ENCODE measurements around the gene ARL8A. TPM values are rescaled to one million over a fixed set of nuclear protein-coding genes. Genes with fewer than 3 reads are reported as not detected.

Gene ARL8A
- total RNA-seq, 1 donor from 2014 or later = 51.9 TPM

DNA sequence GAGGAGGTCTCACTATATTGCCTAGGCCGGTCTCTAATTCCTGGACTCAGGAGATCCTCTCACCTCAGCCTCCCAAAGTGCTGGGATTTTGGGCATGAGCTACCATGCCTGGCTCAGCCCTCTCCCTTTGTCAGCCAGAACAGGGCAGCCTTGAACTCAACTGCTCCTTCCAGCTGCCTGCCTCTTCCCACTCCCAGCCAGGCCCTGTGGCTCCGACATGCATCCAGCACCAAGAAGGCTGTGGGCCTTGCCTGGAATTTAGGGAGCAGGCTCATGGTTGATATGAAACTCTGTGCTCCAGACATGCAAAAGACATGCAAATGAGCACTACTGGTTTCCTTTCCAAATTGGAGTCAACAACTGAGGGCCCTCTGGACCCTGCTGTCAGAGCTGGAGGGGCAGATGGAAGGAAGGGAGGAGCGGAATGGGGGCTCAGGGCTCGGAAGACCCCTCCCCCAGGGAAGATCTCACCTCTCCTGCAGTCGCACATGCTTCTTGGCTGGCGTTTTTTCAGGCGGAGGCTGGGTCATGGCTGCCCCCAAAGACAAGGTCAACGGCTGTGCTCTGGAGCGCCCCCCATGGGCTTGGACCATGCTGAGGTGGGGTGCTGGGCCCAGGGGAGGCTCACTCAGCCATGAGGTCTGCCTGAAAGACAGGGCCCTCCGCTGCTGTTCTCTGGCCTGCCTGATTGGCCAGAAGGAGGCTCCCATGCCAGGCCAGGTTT, 14.4 kb upstream of the ARL8A start:
- peaks cover 62% of the 10 kb centered on the region for H3K36me3 Mint-ChIP-seq (ENCODE audit: low read depth)

GRCh38 chr1:202157945-202158344, 13.4 kb upstream of the ARL8A start:
- Mint-ChIP-seq H3K4me1 (peaks cover 66% of the 10 kb centered on the region), H3K27me3 (no peaks in the 10 kb centered on the region), H3K4me3 (peak overlapping the region; percentile 99), H3K36me3 (ENCODE audit: low read depth) (peaks cover 71% of the 10 kb centered on the region), H3K27ac (peak overlapping the region; percentile 76), H3K9me3 (no peaks in the 10 kb centered on the region)
- no peak for DNase-seq
- intact Hi-C loops (cut with micrococcal nuclease) = no loop called here

More for the DNA sequence above, 14.4 kb upstream of the ARL8A start:
- H3K27me3 Mint-ChIP-seq = no peaks in the 10 kb centered on the region
- no peaks in the 10 kb centered on the region for H3K9me3 Mint-ChIP-seq
- peaks cover 69% of the 10 kb centered on the region for H3K4me1 Mint-ChIP-seq
- intact Hi-C loops (cut with micrococcal nuclease) = no loop called here
- peak overlapping the region; percentile 97 for H3K27ac Mint-ChIP-seq
- peak overlapping the region; percentile 99 for H3K4me3 Mint-ChIP-seq
- DNase-seq = peak; percentile 76

DNA sequence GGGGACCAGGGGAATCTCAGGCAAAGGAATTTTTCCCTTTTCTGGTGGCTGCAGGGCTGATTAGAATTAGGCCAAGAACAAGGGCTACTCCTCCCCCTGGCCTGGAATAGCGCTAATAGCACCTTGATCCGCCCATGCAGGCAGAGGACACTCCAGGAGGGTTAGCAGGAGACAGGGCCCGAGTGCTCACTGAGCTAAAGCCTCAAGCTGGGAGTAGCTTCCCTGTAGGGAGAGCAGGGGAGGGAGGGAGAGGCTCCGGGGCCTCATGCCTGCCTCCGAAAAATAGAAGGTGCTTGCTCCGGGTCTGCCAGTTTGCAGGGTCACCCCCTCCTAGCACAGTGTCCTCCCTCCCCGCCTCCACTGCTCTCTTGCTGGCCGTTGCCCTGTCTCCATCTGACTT, 12.1 kb upstream of the ARL8A start:
- intact Hi-C loops (cut with micrococcal nuclease) = no loop called here
- Mint-ChIP-seq H3K4me3 (peak overlapping the region; percentile 99), H3K9me3 (no peaks in the 10 kb centered on the region), H3K36me3 (ENCODE audit: low read depth) (peaks cover 82% of the 10 kb centered on the region), H3K27ac (peak overlapping the region; percentile 54), H3K4me1 (peaks cover 57% of the 10 kb centered on the region), H3K27me3 (no peaks in the 10 kb centered on the region)
- no peak for DNase-seq

DNA sequence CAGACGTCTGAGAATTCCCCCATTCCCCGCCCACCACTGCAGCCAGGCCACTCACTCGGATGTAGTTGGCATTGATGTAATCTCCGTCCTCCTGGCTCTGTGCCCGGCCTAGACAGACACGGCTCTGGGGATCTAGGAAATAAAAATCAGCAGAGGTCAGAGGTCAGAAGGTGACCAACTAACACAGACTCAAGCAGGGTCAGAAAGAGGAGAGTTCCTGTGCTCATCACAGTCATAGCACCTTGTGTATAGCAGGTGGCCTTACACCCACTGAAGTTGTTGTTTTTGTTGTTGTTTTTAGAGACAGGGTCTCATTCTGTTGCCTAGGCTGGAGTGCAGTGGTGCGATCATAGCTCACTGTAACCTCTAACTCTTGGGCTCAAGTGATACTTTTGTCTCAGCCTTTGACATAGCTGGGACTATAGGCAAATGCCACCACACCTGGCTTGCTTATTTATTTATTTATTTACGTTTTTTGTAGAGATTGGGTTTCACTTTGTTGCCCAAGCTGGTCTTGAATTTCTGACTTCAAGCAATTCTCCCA, 11.0 kb upstream of the ARL8A start:
- DNase-seq = no peak
- Mint-ChIP-seq H3K36me3 (ENCODE audit: low read depth) (peaks cover 89% of the 10 kb centered on the region), H3K4me1 (peaks cover 53% of the 10 kb centered on the region), H3K27ac (peak overlapping the region; percentile 48), H3K27me3 (no peaks in the 10 kb centered on the region), H3K9me3 (no peaks in the 10 kb centered on the region), H3K4me3 (peak overlapping the region; percentile 63)
- intact Hi-C loops (cut with micrococcal nuclease) = no loop called here

DNA sequence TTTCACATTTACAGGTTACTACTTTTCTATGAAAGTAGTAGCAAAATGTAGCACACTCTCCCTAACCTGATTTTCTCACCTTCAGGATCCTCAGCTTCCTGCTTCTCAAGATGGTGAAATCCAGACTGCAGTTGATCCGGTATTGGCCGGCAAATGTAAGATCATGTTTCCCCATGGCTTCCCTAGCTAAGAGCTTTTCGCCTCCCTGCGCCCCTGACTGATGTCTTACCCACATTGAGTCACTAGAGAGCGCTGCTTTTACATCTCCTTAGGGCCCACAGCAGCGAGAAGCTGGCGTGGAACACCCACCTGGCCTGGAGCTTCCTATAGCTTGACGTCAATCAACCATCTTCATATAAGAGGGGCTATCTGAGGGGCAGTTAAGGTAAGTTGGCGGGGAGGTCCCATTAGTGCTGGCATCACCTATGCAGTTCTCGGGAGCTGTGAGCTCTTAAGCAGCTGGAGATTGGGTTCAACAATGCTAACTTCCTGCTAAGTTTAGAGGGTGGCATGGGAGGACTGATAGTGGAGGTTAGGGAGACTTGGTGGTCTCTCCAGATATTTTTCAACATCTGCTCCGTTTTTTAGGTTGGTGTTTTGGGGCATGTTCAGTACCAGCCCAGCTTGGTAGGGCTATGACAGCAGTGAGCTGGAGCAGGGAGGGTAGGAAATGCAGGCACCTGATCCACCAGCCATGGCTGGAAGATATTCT, 10.4 kb upstream of the ARL8A start:
- Mint-ChIP-seq H3K36me3 (ENCODE audit: low read depth) (peaks cover 90% of the 10 kb centered on the region), H3K27ac (peak overlapping the region; percentile 74), H3K4me1 (peaks cover 52% of the 10 kb centered on the region), H3K27me3 (no peaks in the 10 kb centered on the region), H3K9me3 (no peaks in the 10 kb centered on the region), H3K4me3 (peak overlapping the region; percentile 63)
- intact Hi-C loops (cut with micrococcal nuclease) = no loop called here
- peak; percentile 86 for DNase-seq

- Mint-ChIP-seq H3K9me3 (no peaks in the 10 kb centered on the region), H3K4me1 (peaks cover 48% of the 10 kb centered on the region), H3K27ac (peak overlapping the region; percentile 74), H3K4me3 (peak overlapping the region; percentile 63), H3K36me3 (ENCODE audit: low read depth) (peaks cover 88% of the 10 kb centered on the region), H3K27me3 (no peaks in the 10 kb centered on the region)
- no peak for DNase-seq
- intact Hi-C loops (cut with micrococcal nuclease) = no loop called here
Observed at GRCh38 chr1:202154148-202154765, 9.7 kb upstream of the ARL8A start.

- Mint-ChIP-seq H3K27ac (peak overlapping the region; percentile 80), H3K36me3 (ENCODE audit: low read depth) (peaks cover 88% of the 10 kb centered on the region), H3K27me3 (no peaks in the 10 kb centered on the region), H3K9me3 (no peaks in the 10 kb centered on the region), H3K4me1 (peaks cover 46% of the 10 kb centered on the region), H3K4me3 (no peak overlapping the region)
- no peak for DNase-seq
- intact Hi-C loops (cut with micrococcal nuclease) = no loop called here
Observed at GRCh38 chr1:202153284-202153683, 8.7 kb upstream of the ARL8A start.

DNA sequence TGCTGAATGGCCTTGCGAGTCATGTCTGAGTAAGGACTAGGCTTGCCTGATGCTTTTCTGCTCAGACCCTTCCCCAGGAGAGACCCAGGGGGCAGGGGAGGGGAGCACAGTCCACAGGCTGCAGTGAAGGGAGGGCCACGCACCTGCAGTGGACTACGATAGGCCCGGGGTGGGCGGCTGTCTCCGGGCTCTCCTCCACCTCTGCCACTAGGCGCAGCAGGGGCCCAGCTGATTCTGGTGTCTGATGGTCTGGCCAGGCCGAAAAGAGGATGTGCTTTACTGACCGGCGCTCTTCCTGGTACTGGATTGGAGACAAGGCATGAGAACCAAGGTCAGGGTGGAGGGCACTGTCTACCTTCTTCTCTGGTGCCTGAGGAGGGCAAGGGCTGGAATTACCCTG, 7.9 kb upstream of the ARL8A start:
- no peak overlapping the region for H3K27ac Mint-ChIP-seq
- no peaks in the 10 kb centered on the region for H3K27me3 Mint-ChIP-seq
- no peaks in the 10 kb centered on the region for H3K9me3 Mint-ChIP-seq
- peaks cover 86% of the 10 kb centered on the region for H3K36me3 Mint-ChIP-seq (ENCODE audit: low read depth)
- no peak for DNase-seq
- no peak overlapping the region for H3K4me3 Mint-ChIP-seq
- intact Hi-C loops (cut with micrococcal nuclease) = no loop called here
- peaks cover 37% of the 10 kb centered on the region for H3K4me1 Mint-ChIP-seq

DNA sequence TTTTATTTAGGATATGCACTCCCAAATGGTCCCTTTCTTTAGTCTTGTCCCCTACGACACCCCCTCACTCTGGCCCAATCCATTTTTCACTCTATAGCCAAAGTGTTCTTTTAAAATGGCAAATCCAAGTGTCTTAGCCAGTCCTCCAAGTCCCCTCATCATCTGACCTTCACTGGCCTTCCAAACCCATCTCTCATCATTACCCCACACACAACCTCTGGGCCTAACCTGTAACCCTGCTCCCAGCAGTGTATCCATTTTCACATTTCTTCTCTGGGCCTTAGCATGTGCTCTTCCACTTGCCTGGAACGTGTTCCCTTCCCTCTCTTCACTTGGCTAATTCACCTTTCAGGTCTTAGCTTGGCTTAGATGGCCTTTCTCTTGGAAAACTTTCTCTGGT, 6.5 kb upstream of the ARL8A start:
- Mint-ChIP-seq H3K27me3 (no peaks in the 10 kb centered on the region), H3K36me3 (ENCODE audit: low read depth) (peaks cover 78% of the 10 kb centered on the region), H3K27ac (peak overlapping the region; percentile 48), H3K9me3 (no peaks in the 10 kb centered on the region), H3K4me1 (peaks cover 35% of the 10 kb centered on the region), H3K4me3 (no peak overlapping the region)
- DNase-seq = no peak
- intact Hi-C loops (cut with micrococcal nuclease) = no loop called here

- Mint-ChIP-seq H3K27ac (peak overlapping the region; percentile 48), H3K9me3 (no peaks in the 10 kb centered on the region), H3K4me1 (peaks cover 33% of the 10 kb centered on the region), H3K4me3 (no peak overlapping the region), H3K36me3 (ENCODE audit: low read depth) (peaks cover 73% of the 10 kb centered on the region), H3K27me3 (no peaks in the 10 kb centered on the region)
- intact Hi-C loops (cut with micrococcal nuclease) = no loop called here
- DNase-seq = no peak
Observed at GRCh38 chr1:202150602-202151001, 6.1 kb upstream of the ARL8A start.

DNA sequence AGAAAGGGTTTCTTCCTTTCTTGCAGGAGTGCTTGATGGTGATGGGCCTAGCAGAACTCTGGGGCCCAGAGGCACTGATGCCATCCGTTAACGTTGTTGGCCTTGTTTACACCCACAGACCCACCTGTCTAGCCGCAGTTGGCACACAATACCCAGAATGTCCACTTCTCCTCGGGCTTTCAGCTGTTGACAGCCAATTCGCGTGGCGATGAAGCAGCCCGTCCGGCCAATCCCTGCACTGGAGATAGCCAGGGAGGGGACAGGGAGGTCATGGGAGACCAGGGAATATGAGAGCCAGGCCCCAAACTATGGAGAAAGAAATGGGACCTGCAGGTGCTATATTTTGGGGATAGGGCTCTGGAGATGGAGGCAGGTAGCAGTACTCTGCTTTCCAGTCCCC, 5.7 kb upstream of the ARL8A start:
- H3K27me3 Mint-ChIP-seq = no peaks in the 10 kb centered on the region
- peaks cover 32% of the 10 kb centered on the region for H3K4me1 Mint-ChIP-seq
- no peak overlapping the region for H3K27ac Mint-ChIP-seq
- no peaks in the 10 kb centered on the region for H3K9me3 Mint-ChIP-seq
- H3K36me3 Mint-ChIP-seq (ENCODE audit: low read depth) = peaks cover 69% of the 10 kb centered on the region
- no peak for DNase-seq
- H3K4me3 Mint-ChIP-seq = no peak overlapping the region
- intact Hi-C loops (cut with micrococcal nuclease) = no loop called here

- Mint-ChIP-seq H3K9me3 (no peaks in the 10 kb centered on the region), H3K27me3 (no peaks in the 10 kb centered on the region), H3K4me3 (no peak overlapping the region), H3K4me1 (peaks cover 27% of the 10 kb centered on the region), H3K36me3 (ENCODE audit: low read depth) (peaks cover 63% of the 10 kb centered on the region), H3K27ac (no peak overlapping the region)
- intact Hi-C loops (cut with micrococcal nuclease) = no loop called here
- no peak for DNase-seq
Observed at GRCh38 chr1:202149566-202149965, 5.0 kb upstream of the ARL8A start.

DNA sequence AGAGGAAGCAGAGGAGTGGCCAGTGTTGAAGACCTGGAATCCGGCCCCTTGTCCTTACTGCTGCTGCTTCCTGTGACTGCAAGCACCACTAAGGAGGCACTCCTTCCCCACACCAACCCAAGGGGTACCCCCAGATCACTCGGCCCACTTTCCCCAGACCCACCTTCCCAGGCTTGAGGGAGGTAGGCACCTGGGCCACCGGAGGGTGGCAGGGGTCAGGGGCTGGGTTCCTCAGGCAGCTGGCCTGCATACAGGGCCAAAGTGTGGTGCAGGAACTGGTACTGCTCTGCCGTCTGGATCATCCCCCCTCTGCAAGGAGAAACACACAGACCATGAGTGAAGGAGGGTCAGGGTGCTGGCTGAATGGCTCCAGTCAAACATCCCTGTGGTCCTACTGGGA, 3.9 kb upstream of the ARL8A start:
- Mint-ChIP-seq H3K27ac (no peak overlapping the region), H3K36me3 (ENCODE audit: low read depth) (peaks cover 56% of the 10 kb centered on the region), H3K4me1 (peaks cover 26% of the 10 kb centered on the region), H3K4me3 (no peak overlapping the region), H3K27me3 (no peaks in the 10 kb centered on the region), H3K9me3 (no peaks in the 10 kb centered on the region)
- peak; percentile 56 for DNase-seq
- intact Hi-C loops (cut with micrococcal nuclease) = no loop called here

GRCh38 chr1:202146993-202147392, 2.5 kb upstream of the ARL8A start:
- no peak overlapping the region for H3K4me3 Mint-ChIP-seq
- intact Hi-C loops (cut with micrococcal nuclease) = no loop called here
- DNase-seq = no peak
- H3K9me3 Mint-ChIP-seq = no peaks in the 10 kb centered on the region
- peaks cover 30% of the 10 kb centered on the region for H3K4me1 Mint-ChIP-seq
- H3K27me3 Mint-ChIP-seq = no peaks in the 10 kb centered on the region
- peaks cover 42% of the 10 kb centered on the region for H3K36me3 Mint-ChIP-seq (ENCODE audit: low read depth)
- H3K27ac Mint-ChIP-seq = peak overlapping the region; percentile 51
